Measurements from ENCODE around the gene FAU.
A peak's percentile ranks its signal among the peaks of the same experiment; 100 is the strongest.

The FAU gene

GRCh38 chr11:65078151-65078550, 43.8 kb downstream of the FAU start:
- DNase-seq (ENCODE audit: low spot score) = peak; percentile 79

GRCh38 chr11:65077451-65077850, 44.5 kb downstream of the FAU start:
- peak; percentile 54 for DNase-seq (ENCODE audit: low spot score)

GRCh38 chr11:65072631-65072966, 49.3 kb downstream of the FAU start:
- DNase-seq (ENCODE audit: low spot score) = no peak

- DNase-seq (ENCODE audit: low spot score) = peak; percentile 39
Observed at GRCh38 chr11:65071907-65072630, 49.9 kb downstream of the FAU start.
